Measurements from ENCODE around the gene KMT5B. TPM values are rescaled to one million over a fixed set of nuclear protein-coding genes. Genes with fewer than 3 reads are reported as not detected.

Gene KMT5B
- total RNA-seq, 1 experiment from 2014 or later, result 43.8 TPM

DNA sequence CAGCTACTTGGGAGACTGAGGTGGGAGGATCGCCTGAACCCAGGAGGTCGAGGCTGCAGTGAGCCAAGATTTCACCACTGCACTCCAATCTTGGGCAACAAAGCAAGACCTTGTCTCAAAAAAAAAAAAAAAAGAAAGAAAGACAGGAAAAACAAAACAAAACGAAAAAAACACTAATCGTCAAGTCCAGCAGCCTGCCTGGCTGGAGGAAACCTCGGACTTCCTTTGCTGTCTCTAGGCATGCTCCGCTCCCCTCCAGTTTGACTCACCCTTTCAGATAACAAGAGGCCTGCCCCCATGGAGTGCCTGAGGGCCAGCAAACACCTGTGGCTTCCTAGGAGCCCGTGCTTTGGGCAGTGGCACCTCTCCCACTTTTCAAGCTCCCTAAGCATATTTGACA, 63.1 kb downstream of the KMT5B start:
- no peak for TF ChIP-seq AR (CRISPR knock-in tag; IDR thresholded peaks at IDR 0.05)
- no peaks in the 10 kb centered on the region; the same call in 1 of the 2 replicates for H3K27me3 Mint-ChIP-seq (ENCODE audit: low read depth)
- no peak overlapping the region for H3K27ac Mint-ChIP-seq
- ATAC-seq (no peak; the same call in 1 of the 2 replicates), DNase-seq (ENCODE audit: low spot score) (no peak)
- ChIA-PET POLR2A (no interaction called here), CTCF (interaction anchor here (0.7 to 1.2 kb wide), 2 partner anchors 59 to 71 kb away, joined by 3 to 4 read pairs; no protein-coding TSS in a partner anchor)
- H3K36me3 Mint-ChIP-seq, result no peaks in the 10 kb centered on the region
- 0 out of 2 replicates have a peak, but pooled peaks cover 3% of the 10 kb centered on the region for H3K4me1 Mint-ChIP-seq
- no peak overlapping the region for H3K4me3 Mint-ChIP-seq
- no peaks in the 10 kb centered on the region for H3K9me3 Mint-ChIP-seq

DNA sequence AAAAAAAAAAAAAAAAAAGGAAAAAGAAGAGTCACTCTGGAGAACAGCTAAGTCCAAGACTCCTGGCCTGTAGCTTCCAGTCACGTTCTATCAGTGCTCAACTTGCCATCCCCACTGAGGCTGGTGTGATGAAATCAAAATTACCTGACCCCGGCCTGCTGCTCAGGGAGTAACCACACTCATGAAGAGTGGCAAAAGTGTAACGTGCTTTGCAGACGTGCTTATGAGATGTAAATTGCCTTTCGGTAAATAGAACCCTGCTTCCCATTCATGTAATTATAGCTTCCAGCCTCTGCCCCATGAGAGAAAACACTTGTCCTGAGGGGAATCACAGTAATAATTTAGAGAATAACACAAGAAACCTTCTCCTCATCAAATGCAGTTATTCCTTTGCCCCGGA, 63.7 kb downstream of the KMT5B start:
- ChIA-PET POLR2A (no interaction called here), CTCF (interaction anchor here (1.2 kb wide), 1 partner anchor 60 kb away, joined by 3 read pairs; no protein-coding TSS in a partner anchor)
- Mint-ChIP-seq H3K4me1 (0 out of 2 replicates have a peak, but pooled peaks cover 3% of the 10 kb centered on the region), H3K36me3 (no peaks in the 10 kb centered on the region), H3K27me3 (ENCODE audit: low read depth) (no peaks in the 10 kb centered on the region; the same call in 1 of the 2 replicates), H3K4me3 (no peak overlapping the region), H3K9me3 (no peaks in the 10 kb centered on the region), H3K27ac (no peak overlapping the region)
- TF ChIP-seq, protein P1, sequence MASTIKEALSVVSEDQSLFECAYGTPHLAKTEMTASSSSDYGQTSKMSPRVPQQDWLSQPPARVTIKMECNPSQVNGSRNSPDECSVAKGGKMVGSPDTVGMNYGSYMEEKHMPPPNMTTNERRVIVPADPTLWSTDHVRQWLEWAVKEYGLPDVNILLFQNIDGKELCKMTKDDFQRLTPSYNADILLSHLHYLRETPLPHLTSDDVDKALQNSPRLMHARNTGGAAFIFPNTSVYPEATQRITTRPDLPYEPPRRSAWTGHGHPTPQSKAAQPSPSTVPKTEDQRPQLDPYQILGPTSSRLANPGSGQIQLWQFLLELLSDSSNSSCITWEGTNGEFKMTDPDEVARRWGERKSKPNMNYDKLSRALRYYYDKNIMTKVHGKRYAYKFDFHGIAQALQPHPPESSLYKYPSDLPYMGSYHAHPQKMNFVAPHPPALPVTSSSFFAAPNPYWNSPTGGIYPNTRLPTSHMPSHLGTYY (CRISPR knock-in tag; IDR thresholded peaks at IDR 0.05), result no peak
- TF ChIP-seq ZNF121 (CRISPR knock-in tag; IDR thresholded peaks at IDR 0.05), result no peak
- no peak for TF ChIP-seq AFF4 (CRISPR knock-in tag; IDR thresholded peaks at IDR 0.05; ENCODE audit: borderline replicate concordance)
- TF ChIP-seq, protein P2, sequence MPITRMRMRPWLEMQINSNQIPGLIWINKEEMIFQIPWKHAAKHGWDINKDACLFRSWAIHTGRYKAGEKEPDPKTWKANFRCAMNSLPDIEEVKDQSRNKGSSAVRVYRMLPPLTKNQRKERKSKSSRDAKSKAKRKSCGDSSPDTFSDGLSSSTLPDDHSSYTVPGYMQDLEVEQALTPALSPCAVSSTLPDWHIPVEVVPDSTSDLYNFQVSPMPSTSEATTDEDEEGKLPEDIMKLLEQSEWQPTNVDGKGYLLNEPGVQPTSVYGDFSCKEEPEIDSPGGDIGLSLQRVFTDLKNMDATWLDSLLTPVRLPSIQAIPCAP (CRISPR knock-in tag; IDR thresholded peaks at IDR 0.05), result no peak
- no peak for TF ChIP-seq ETV6 (CRISPR knock-in tag; IDR thresholded peaks at IDR 0.05)
- TF ChIP-seq GRHL2 (CRISPR knock-in tag; IDR thresholded peaks at IDR 0.05; ENCODE audit: insufficient replicate concordance, severe bottlenecking), result no peak
- no peak for TF ChIP-seq MXD4 (CRISPR knock-in tag; IDR thresholded peaks at IDR 0.05; ENCODE audit: borderline replicate concordance)
- TF ChIP-seq ZBTB21 (CRISPR knock-in tag; IDR thresholded peaks at IDR 0.05; ENCODE audit: borderline replicate concordance), result no peak
- no peak for TF ChIP-seq ESRRA (CRISPR knock-in tag; IDR thresholded peaks at IDR 0.05; ENCODE audit: borderline replicate concordance)
- TF ChIP-seq NR2C2 (CRISPR knock-in tag; IDR thresholded peaks at IDR 0.05), result no peak
- no peak for TF ChIP-seq OVOL2 (CRISPR knock-in tag; IDR thresholded peaks at IDR 0.05; ENCODE audit: borderline replicate concordance)
- no peak for TF ChIP-seq TEAD4 (CRISPR knock-in tag; IDR thresholded peaks at IDR 0.05)
- no peak for TF ChIP-seq ZMAT4 (CRISPR knock-in tag; IDR thresholded peaks at IDR 0.05)
- TF ChIP-seq KAT7 (CRISPR knock-in tag; IDR thresholded peaks at IDR 0.05; ENCODE audit: borderline replicate concordance), result no peak
- TF ChIP-seq E2F4 (CRISPR knock-in tag; IDR thresholded peaks at IDR 0.05; ENCODE audit: borderline replicate concordance, low read depth), result no peak
- TF ChIP-seq HMGA2 (CRISPR knock-in tag; IDR thresholded peaks at IDR 0.05), result no peak
- TF ChIP-seq, protein P3, sequence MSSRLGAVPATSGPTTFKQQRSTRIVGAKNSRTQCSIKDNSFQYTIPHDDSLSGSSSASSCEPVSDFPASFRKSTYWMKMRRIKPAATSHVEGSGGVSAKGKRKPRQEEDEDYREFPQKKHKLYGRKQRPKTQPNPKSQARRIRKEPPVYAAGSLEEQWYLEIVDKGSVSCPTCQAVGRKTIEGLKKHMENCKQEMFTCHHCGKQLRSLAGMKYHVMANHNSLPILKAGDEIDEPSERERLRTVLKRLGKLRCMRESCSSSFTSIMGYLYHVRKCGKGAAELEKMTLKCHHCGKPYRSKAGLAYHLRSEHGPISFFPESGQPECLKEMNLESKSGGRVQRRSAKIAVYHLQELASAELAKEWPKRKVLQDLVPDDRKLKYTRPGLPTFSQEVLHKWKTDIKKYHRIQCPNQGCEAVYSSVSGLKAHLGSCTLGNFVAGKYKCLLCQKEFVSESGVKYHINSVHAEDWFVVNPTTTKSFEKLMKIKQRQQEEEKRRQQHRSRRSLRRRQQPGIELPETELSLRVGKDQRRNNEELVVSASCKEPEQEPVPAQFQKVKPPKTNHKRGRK (CRISPR knock-in tag; IDR thresholded peaks at IDR 0.05; ENCODE audit: borderline replicate concordance), result no peak
- no peak for DNase-seq (ENCODE audit: low spot score)
- ATAC-seq, result no peak
